K562 (cell line): ENCODE measurements around the gene DESI1. TPM values are rescaled to one million over a fixed set of nuclear protein-coding genes. Genes with fewer than 3 reads are reported as not detected.
A peak's percentile ranks its signal among the peaks of the same experiment; 100 is the strongest.

ENCODE experiments used
- BDP1 ChIP-seq: IDR thresholded peaks from 3 replicates; pipeline ENCODE4 v1.6.1; 2011; ENCODE audit not compliant: insufficient read length, insufficient read depth
- CXXC5 ChIP-seq: fragments of 250-450 bp; sonication (Bioruptor Pico); IDR thresholded peaks from 2 replicates; pipeline ENCODE4 v1.8.0; 2022; ENCODE audit warnings: inconsistent platforms, mild to moderate bottlenecking, moderate library complexity
- FOXP1 ChIP-seq: sonication (generic); formaldehyde crosslinking; IDR thresholded peaks from 2 replicates; pipeline ENCODE4 v1.8.0; 2022; ENCODE audit warnings: mild to moderate bottlenecking, missing genetic modification reagents
- HDAC1 ChIP-seq, 2 experiments: fragments of 450-650 bp; IDR thresholded peaks; 2 replicates each; pipeline ENCODE4 v1.6.1; 2016 to 2017; ENCODE audit warnings: inconsistent platforms in 1 of 2, mild to moderate bottlenecking in 1 of 2, moderate library complexity in 1 of 2
- HNRNPK ChIP-seq: fragments of 200-400 bp; formaldehyde crosslinking; IDR thresholded peaks from one replicate; pipeline ENCODE4 v1.6.1; 2018; ENCODE audit warnings: mild to moderate bottlenecking, low read depth, low read length; ENCODE audit not compliant: poor library complexity, severe bottlenecking
- LCOR ChIP-seq: sonication (generic); formaldehyde crosslinking; IDR thresholded peaks from 2 replicates; pipeline ENCODE4 v1.8.0; 2022; ENCODE audit warnings: mild to moderate bottlenecking, missing genetic modification reagents
- MYC ChIP-seq, 2 experiments: fragments of 250-450 bp in 1 of 2; sonication (Bioruptor Pico) in 1 of 2; IDR thresholded peaks; 2 replicates each; pipeline versions ENCODE4 v1.5.1 to v1.6.1; 2012 to 2021; ENCODE audit warnings: low read depth in 2 of 2, borderline replicate concordance in 1 of 2, improper control_type of control experiment in 1 of 2, low read length in 1 of 2, mild to moderate bottlenecking in 1 of 2, moderate library complexity in 1 of 2
- NONO ChIP-seq, 2 experiments: fragments of 200-400 bp in 1 of 2; fragments of 450-650 bp in 1 of 2; formaldehyde crosslinking in 1 of 2; IDR thresholded peaks; 2 replicates each; pipeline ENCODE4 v1.6.1; 2017; ENCODE audit warnings: low read depth in 2 of 2, mild to moderate bottlenecking in 2 of 2, moderate library complexity in 2 of 2, low read length in 1 of 2
- RAD21 ChIP-seq, 2 experiments: fragments of 250-450 bp in 1 of 2; fragments of 450-650 bp in 1 of 2; sonication (Bioruptor Pico) in 1 of 2; formaldehyde crosslinking in 1 of 2; IDR thresholded peaks in 1 of 2; conservative IDR thresholded peaks in 1 of 2; 2 replicates each; pipeline versions ENCODE4 v1.4.0 to v1.8.0; 2020 to 2022; ENCODE audit warnings: mild to moderate bottlenecking in 2 of 2, moderate library complexity in 1 of 2
- RB1 ChIP-seq: fragments of 450-650 bp; IDR thresholded peaks from 2 replicates; pipeline ENCODE4 v1.6.1; 2017; ENCODE audit warnings: low read depth, mild to moderate bottlenecking
- RFX7 ChIP-seq: fragments of 250-450 bp; sonication (Bioruptor Pico); IDR thresholded peaks from 2 replicates; pipeline ENCODE4 v1.5.1; 2021; ENCODE audit warnings: mild to moderate bottlenecking
- SMARCB1 ChIP-seq: IDR thresholded peaks from 2 replicates; pipeline ENCODE4 v1.6.1; 2011; ENCODE audit warnings: improper control_type of control experiment, low read depth; ENCODE audit not compliant: insufficient read length
- SRF ChIP-seq, 2 experiments: fragments of 250-450, 450-650 bp in 1 of 2; sonication (Bioruptor Pico) in 1 of 2; sonication (generic) in 1 of 2; formaldehyde crosslinking; IDR thresholded peaks; 2 replicates each; pipeline versions ENCODE4 v1.5.0 to v1.5.1; 2020 to 2022; ENCODE audit warnings: mild to moderate bottlenecking in 1 of 2, missing genetic modification reagents in 1 of 2
- SRSF9 ChIP-seq: fragments of 200-400 bp; formaldehyde crosslinking; IDR thresholded peaks from 2 replicates; pipeline ENCODE4 v1.6.1; 2017; ENCODE audit warnings: low read depth, low read length, borderline replicate concordance
- ZNF561 ChIP-seq: fragments of 450-650 bp; formaldehyde crosslinking; conservative IDR thresholded peaks from 2 replicates; pipeline ENCODE4 v1.4.0; 2020; ENCODE audit warnings: mild to moderate bottlenecking, moderate library complexity
- ZNF584 ChIP-seq: fragments of 200-800 bp; sonication (Bioruptor generic); IDR thresholded peaks from 2 replicates; pipeline ENCODE4 v1.6.1; 2016; ENCODE audit warnings: low read depth, mild to moderate bottlenecking, missing genetic modification characterization, missing compliant biosample characterization
- polyA plus RNA-seq, 8 experiments: library from polyadenylated mRNA; depleted of rRNA in 4 of 8; stranded (reverse) in 5 of 8; unstranded in 3 of 8; fragments of >200 nt; fragmentation: Nextera tagmentation in 2 of 8; fragmentation: Illumina TruSeq in 1 of 8; extraction: Ambion mirVana in 2 of 8; extraction: Trizol in 1 of 8; gene quantifications; 2 replicates each; pipeline versions ENCODE4 v1.2.1 to v1.2.3, GENCODE V29; 2011 to 2014; ENCODE audit warnings: inconsistent platforms in 1 of 8, missing spikeins in 1 of 8
- total RNA-seq, 7 experiments: library from RNA; depleted of rRNA in 6 of 7; stranded (reverse); fragments of >200 nt in 6 of 7; fragmentation: Illumina TruSeq in 2 of 7; extraction: Trizol in 2 of 7; gene quantifications; 2 replicates each; pipeline versions ENCODE4 v1.2.1 to v1.2.3, GENCODE V29; 2011 to 2021; ENCODE audit warnings: low replicate concordance in 1 of 7
- TF ChIP-seq, protein P1 (sequence below): fragments of 450-650 bp; formaldehyde crosslinking; IDR thresholded peaks from 2 replicates; pipeline ENCODE4 v1.4.0; 2020; ENCODE audit warnings: mild to moderate bottlenecking, moderate library complexity
- TF ChIP-seq, protein P2 (sequence below): fragments of 250-450 bp; sonication (Bioruptor Pico); IDR thresholded peaks from 2 replicates; pipeline ENCODE4 v1.4.0; 2020

Gene DESI1
- total and polyA plus RNA-seq, 9 of the 15 experiments (the other 6 are each of a cell fraction or from before 2014, with no cell fraction given) = 7.2 to 45.9 (median 29.8) TPM

GRCh38 chr22:41621099-41621910 lies 462 bp upstream of the DESI1 start, which contains the start of gene XRCC6 (continued):
- TF ChIP-seq BDP1 = no peak
- TF ChIP-seq SMARCB1 = no peak
- no peak for TF ChIP-seq RFX7
- 0 out of 2 replicates have a peak, but pooled peaks have one; percentile 43 for TF ChIP-seq RB1
- TF ChIP-seq HDAC1 (IDR thresholded peaks at IDR 0.05) = peak in 1 of 2 experiments; percentile 89; a peak in 2 of 4 replicates
- no peak for TF ChIP-seq ZNF561 (CRISPR knock-in tag)
- TF ChIP-seq HNRNPK = no peak
- TF ChIP-seq FOXP1 (CRISPR knock-in tag) = no peak
- TF ChIP-seq, protein P1, sequence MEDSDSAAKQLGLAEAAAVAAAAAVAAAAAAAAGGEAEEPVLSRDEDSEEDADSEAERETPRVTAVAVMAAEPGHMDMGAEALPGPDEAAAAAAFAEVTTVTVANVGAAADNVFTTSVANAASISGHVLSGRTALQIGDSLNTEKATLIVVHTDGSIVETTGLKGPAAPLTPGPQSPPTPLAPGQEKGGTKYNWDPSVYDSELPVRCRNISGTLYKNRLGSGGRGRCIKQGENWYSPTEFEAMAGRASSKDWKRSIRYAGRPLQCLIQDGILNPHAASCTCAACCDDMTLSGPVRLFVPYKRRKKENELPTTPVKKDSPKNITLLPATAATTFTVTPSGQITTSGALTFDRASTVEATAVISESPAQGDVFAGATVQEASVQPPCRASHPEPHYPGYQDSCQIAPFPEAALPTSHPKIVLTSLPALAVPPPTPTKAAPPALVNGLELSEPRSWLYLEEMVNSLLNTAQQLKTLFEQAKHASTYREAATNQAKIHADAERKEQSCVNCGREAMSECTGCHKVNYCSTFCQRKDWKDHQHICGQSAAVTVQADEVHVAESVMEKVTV = no peak
- no peak for TF ChIP-seq SRSF9
- TF ChIP-seq, protein P2, sequence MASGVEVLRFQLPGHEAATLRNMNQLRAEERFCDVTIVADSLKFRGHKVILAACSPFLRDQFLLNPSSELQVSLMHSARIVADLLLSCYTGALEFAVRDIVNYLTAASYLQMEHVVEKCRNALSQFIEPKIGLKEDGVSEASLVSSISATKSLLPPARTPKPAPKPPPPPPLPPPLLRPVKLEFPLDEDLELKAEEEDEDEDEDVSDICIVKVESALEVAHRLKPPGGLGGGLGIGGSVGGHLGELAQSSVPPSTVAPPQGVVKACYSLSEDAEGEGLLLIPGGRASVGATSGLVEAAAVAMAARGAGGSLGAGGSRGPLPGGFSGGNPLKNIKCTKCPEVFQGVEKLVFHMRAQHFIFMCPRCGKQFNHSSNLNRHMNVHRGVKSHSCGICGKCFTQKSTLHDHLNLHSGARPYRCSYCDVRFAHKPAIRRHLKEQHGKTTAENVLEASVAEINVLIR (CRISPR knock-in tag) = peak; percentile 79
- TF ChIP-seq MYC (IDR thresholded peaks at IDR 0.05; ENCODE audit: low read depth, low read length) = 0 out of 2 replicates have a peak, but pooled peaks have one; percentile 5
- TF ChIP-seq MYC (CRISPR knock-in tag; IDR thresholded peaks at IDR 0.05; ENCODE audit: borderline replicate concordance, low read depth) = no peak
- TF ChIP-seq SRF (CRISPR knock-in tag; IDR thresholded peaks at IDR 0.05) = peak in 1 of 2 experiments; percentile 37; a peak in 1 of 4 replicates
- no peak for TF ChIP-seq ZNF584 (CRISPR knock-in tag)
- TF ChIP-seq LCOR (CRISPR knock-in tag) = 0 out of 2 replicates have a peak, but pooled peaks have one; percentile 53
- no peak for TF ChIP-seq RAD21 (CRISPR knock-in tag; conservative IDR thresholded peaks at IDR 0.05 in 1 of 2, IDR thresholded peaks at IDR 0.05 in 1 of 2)
- peak; percentile 69 for TF ChIP-seq CXXC5 (CRISPR knock-in tag)
- no peak for TF ChIP-seq NONO (IDR thresholded peaks at IDR 0.05; ENCODE audit: low read depth in 2 of 2, low read length in 1 of 2)
